NCI-H1092 treated with DMSO at 0.1 percent for 48 hours (cell line): ENCODE measurements around the gene CYP4F3.
"Not testable (repeated sequence)": the region's sequence is repeated elsewhere in the genome, so short reads cannot be mapped to it uniquely, and the experiment has no call there.

Source experiments
- DNase-seq: peaks from one replicate; lab custom pipeline; 2025; lab: John Stamatoyannopoulos, UW

The CYP4F3 gene

GRCh38 chr19:15629003-15629880 lies 11.5 kb upstream of the CYP4F3 start:
- peak; percentile 59 for DNase-seq

- no peak for DNase-seq
Observed at GRCh38 chr19:15631817-15632216, 8.9 kb upstream of the CYP4F3 start.

- no peak for DNase-seq
Observed at GRCh38 chr19:15633082-15633835, 7.4 kb upstream of the CYP4F3 start.

- no peak for DNase-seq
Observed at GRCh38 chr19:15634105-15634504, 6.6 kb upstream of the CYP4F3 start.

- DNase-seq: no peak
Observed at GRCh38 chr19:15635016-15635805, 5.5 kb upstream of the CYP4F3 start.

GRCh38 chr19:15636026-15636425 lies 4.7 kb upstream of the CYP4F3 start:
- no peak for DNase-seq

- no peak for DNase-seq
Observed at GRCh38 chr19:15639596-15639995, 1.1 kb upstream of the CYP4F3 start.

- no peak for DNase-seq
Observed at GRCh38 chr19:15640904-15641597, 354 bp downstream of the CYP4F3 start.

GRCh38 chr19:15641901-15642491 lies 1.3 kb downstream of the CYP4F3 start:
- DNase-seq: no peak

GRCh38 chr19:15642807-15643206 lies 2.1 kb downstream of the CYP4F3 start:
- DNase-seq: no peak

GRCh38 chr19:15643387-15643786 lies 2.7 kb downstream of the CYP4F3 start:
- DNase-seq: no peak

GRCh38 chr19:15644066-15644741 lies 3.5 kb downstream of the CYP4F3 start:
- DNase-seq: no peak

- DNase-seq: no peak
Observed at GRCh38 chr19:15644816-15645215, 4.1 kb downstream of the CYP4F3 start.

- no peak for DNase-seq
Observed at GRCh38 chr19:15649526-15649925, 8.8 kb downstream of the CYP4F3 start.

- not testable (repeated sequence) for DNase-seq
Observed at GRCh38 chr19:15650123-15650522, 9.4 kb downstream of the CYP4F3 start.

GRCh38 chr19:15651791-15652190 lies 11.1 kb downstream of the CYP4F3 start:
- DNase-seq: no peak

GRCh38 chr19:15652559-15653278 lies 12.0 kb downstream of the CYP4F3 start:
- no peak for DNase-seq

- DNase-seq: no peak
Observed at GRCh38 chr19:15656467-15656866, 15.8 kb downstream of the CYP4F3 start.

- DNase-seq: no peak
Observed at GRCh38 chr19:15663247-15663646, 22.6 kb downstream of the CYP4F3 start.

GRCh38 chr19:15666186-15666585 lies 25.5 kb downstream of the CYP4F3 start:
- DNase-seq: no peak
